ENCODE measurements around the gene CYP39A1. TPM values are rescaled to one million over a fixed set of nuclear protein-coding genes. Genes with fewer than 3 reads are reported as not detected.

The CYP39A1 gene
- total and polyA plus RNA-seq, 2 experiments from 2014 or later = 1.5 to 3.5 TPM

- TF ChIP-seq, protein P1, sequence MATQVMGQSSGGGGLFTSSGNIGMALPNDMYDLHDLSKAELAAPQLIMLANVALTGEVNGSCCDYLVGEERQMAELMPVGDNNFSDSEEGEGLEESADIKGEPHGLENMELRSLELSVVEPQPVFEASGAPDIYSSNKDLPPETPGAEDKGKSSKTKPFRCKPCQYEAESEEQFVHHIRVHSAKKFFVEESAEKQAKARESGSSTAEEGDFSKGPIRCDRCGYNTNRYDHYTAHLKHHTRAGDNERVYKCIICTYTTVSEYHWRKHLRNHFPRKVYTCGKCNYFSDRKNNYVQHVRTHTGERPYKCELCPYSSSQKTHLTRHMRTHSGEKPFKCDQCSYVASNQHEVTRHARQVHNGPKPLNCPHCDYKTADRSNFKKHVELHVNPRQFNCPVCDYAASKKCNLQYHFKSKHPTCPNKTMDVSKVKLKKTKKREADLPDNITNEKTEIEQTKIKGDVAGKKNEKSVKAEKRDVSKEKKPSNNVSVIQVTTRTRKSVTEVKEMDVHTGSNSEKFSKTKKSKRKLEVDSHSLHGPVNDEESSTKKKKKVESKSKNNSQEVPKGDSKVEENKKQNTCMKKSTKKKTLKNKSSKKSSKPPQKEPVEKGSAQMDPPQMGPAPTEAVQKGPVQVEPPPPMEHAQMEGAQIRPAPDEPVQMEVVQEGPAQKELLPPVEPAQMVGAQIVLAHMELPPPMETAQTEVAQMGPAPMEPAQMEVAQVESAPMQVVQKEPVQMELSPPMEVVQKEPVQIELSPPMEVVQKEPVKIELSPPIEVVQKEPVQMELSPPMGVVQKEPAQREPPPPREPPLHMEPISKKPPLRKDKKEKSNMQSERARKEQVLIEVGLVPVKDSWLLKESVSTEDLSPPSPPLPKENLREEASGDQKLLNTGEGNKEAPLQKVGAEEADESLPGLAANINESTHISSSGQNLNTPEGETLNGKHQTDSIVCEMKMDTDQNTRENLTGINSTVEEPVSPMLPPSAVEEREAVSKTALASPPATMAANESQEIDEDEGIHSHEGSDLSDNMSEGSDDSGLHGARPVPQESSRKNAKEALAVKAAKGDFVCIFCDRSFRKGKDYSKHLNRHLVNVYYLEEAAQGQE (IDR thresholded peaks at IDR 0.05; ENCODE audit: unreplicated experiment) = no peak
- TF ChIP-seq EZH2phosphoT487 (IDR thresholded peaks at IDR 0.05; ENCODE audit: unreplicated experiment) (no peak), POLR2AphosphoS5 (IDR thresholded peaks at IDR 0.05; ENCODE audit: low read depth) (no peak), EZH2 (IDR thresholded peaks at IDR 0.05; ENCODE audit: low read depth, unreplicated experiment) (no peak), ZNF114 (CRISPR knock-in tag; IDR thresholded peaks at IDR 0.05) (no peak)
These were observed 150.0 kb downstream of the CYP39A1 start (continued) for GRCh38 chr6:46502486-46503119.

DNA sequence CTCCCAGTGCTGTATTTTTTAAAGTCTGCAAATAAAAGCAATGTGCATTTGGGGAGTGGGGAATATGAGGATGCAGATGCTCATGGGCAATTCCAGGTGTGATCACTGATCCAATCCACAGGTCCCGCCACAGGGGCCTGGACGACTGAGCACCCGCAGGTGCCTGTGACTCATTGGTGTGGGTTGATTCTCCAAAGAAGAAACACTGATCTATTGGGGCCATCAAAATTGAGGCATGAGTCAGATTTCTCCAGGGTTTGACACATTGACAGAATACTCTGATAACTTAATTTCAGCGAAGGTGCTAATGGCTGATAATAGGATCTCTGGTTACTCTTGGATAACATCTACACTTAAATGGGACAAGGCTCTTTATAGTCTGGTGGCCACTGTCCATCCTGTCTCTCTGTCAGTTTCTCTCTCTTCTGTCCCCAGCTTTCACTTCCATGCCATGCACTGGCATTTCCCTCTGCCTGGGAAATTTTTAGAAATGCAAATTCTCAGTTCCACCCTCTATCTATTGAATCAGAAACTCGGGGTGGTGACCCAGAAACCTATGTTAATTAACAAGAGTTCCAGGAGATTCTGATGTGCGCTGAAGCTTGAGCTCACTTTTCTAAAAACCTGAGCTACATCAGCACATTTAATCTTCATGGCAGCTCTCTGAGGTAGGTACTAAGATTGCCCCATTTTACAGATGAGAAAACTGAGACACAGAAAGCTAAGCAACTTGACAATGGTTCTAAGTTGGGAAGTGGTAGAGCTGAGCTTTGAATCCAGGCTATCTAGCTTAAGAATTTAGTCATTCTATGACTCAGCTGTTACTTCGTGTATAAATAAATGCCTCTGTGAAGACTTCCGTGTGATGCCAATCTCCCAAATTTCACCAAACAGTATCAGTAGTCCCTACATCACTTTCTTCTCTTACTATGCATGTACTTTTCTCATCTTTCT is 151.2 kb downstream of the CYP39A1 start:
- no peaks in the 10 kb centered on the region for H3K9me3 Mint-ChIP-seq
- Histone ChIP-seq H3K36me3 (ENCODE audit: insufficient read depth) (no peaks in the 10 kb centered on the region), H3F3A (replicated peaks; ENCODE audit: low read depth) (no peaks in the 10 kb centered on the region)
- no peak for TF ChIP-seq STAT1 (IDR thresholded peaks at IDR 0.05; ENCODE audit: unreplicated experiment)
- TF ChIP-seq ETS1 (IDR thresholded peaks at IDR 0.05) = no peak
- TF ChIP-seq, protein P2, sequence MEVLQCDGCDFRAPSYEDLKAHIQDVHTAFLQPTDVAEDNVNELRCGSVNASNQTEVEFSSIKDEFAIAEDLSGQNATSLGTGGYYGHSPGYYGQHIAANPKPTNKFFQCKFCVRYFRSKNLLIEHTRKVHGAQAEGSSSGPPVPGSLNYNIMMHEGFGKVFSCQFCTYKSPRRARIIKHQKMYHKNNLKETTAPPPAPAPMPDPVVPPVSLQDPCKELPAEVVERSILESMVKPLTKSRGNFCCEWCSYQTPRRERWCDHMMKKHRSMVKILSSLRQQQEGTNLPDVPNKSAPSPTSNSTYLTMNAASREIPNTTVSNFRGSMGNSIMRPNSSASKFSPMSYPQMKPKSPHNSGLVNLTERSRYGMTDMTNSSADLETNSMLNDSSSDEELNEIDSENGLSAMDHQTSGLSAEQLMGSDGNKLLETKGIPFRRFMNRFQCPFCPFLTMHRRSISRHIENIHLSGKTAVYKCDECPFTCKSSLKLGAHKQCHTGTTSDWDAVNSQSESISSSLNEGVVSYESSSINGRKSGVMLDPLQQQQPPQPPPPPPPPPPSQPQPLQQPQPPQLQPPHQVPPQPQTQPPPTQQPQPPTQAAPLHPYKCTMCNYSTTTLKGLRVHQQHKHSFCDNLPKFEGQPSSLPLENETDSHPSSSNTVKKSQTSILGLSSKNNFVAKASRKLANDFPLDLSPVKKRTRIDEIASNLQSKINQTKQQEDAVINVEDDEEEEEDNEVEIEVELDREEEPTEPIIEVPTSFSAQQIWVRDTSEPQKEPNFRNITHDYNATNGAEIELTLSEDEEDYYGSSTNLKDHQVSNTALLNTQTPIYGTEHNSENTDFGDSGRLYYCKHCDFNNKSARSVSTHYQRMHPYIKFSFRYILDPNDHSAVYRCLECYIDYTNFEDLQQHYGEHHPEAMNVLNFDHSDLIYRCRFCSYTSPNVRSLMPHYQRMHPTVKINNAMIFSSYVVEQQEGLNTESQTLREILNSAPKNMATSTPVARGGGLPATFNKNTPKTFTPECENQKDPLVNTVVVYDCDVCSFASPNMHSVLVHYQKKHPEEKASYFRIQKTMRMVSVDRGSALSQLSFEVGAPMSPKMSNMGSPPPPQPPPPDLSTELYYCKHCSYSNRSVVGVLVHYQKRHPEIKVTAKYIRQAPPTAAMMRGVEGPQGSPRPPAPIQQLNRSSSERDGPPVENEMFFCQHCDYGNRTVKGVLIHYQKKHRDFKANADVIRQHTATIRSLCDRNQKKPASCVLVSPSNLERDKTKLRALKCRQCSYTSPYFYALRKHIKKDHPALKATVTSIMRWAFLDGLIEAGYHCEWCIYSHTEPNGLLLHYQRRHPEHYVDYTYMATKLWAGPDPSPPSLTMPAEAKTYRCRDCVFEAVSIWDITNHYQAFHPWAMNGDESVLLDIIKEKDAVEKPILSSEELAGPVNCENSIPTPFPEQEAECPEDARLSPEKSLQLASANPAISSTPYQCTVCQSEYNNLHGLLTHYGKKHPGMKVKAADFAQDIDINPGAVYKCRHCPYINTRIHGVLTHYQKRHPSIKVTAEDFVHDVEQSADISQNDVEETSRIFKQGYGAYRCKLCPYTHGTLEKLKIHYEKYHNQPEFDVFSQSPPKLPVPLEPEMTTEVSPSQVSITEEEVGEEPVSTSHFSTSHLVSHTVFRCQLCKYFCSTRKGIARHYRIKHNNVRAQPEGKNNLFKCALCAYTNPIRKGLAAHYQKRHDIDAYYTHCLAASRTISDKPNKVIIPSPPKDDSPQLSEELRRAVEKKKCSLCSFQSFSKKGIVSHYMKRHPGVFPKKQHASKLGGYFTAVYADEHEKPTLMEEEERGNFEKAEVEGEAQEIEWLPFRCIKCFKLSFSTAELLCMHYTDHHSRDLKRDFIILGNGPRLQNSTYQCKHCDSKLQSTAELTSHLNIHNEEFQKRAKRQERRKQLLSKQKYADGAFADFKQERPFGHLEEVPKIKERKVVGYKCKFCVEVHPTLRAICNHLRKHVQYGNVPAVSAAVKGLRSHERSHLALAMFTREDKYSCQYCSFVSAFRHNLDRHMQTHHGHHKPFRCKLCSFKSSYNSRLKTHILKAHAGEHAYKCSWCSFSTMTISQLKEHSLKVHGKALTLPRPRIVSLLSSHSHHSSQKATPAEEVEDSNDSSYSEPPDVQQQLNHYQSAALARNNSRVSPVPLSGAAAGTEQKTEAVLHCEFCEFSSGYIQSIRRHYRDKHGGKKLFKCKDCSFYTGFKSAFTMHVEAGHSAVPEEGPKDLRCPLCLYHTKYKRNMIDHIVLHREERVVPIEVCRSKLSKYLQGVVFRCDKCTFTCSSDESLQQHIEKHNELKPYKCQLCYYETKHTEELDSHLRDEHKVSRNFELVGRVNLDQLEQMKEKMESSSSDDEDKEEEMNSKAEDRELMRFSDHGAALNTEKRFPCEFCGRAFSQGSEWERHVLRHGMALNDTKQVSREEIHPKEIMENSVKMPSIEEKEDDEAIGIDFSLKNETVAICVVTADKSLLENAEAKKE (CRISPR knock-in tag; IDR thresholded peaks at IDR 0.05) = no peak
- no peak for TF ChIP-seq ZNF114 (CRISPR knock-in tag; IDR thresholded peaks at IDR 0.05)
- TF ChIP-seq JUNB (IDR thresholded peaks at IDR 0.05; ENCODE audit: unreplicated experiment) = no peak
- no peak for TF ChIP-seq EZH2 (IDR thresholded peaks at IDR 0.05; ENCODE audit: low read depth, unreplicated experiment)
- no peak for TF ChIP-seq CREB1 (CRISPR knock-in tag; IDR thresholded peaks at IDR 0.05; ENCODE audit: low read depth)

More for the DNA sequence above, 151.2 kb downstream of the CYP39A1 start:
- ATAC-seq = no peak
- Mint-ChIP-seq H3K27ac (no peak overlapping the region), H3K4me1 (peaks cover 2% of the 10 kb centered on the region; the same call in 1 of the 3 replicates), H3K36me3 (ENCODE audit: low read depth) (no peaks in the 10 kb centered on the region), H3K27me3 (ENCODE audit: insufficient read depth, low read depth, poor library complexity) (no peaks in the 10 kb centered on the region), H3K4me3 (no peak overlapping the region)
- Histone ChIP-seq H3K27ac (ENCODE audit: low read depth) (no peak overlapping the region), H3K9me2 (ENCODE audit: insufficient read depth) (no peaks in the 10 kb centered on the region), H3K4me3 (no peak overlapping the region), H3K4me1 (ENCODE audit: insufficient read depth) (no peaks in the 10 kb centered on the region), H3K4me2 (no peak overlapping the region), H4K20me1 (replicated peaks; ENCODE audit: insufficient read depth) (no peaks in the 10 kb centered on the region), H2AFZ (no peak overlapping the region), H3K27me3 (ENCODE audit: insufficient read depth) (no peaks in the 10 kb centered on the region), H3K79me2 (replicated peaks; ENCODE audit: insufficient read depth) (no peaks in the 10 kb centered on the region)
- DNase-seq (ENCODE audit: low spot score) = no peak
